Stimulated activated CD4-positive, alpha-beta T cell treated with anti-CD3 and anti-CD28 coated beads, TNF-alpha, amount 100 ng/mL, for 48 hours (primary cell): ENCODE data around the gene LILRB3.
A peak's percentile ranks its signal among the peaks of the same experiment; 100 is the strongest.
"Not testable (repeated sequence)": the region's sequence is repeated elsewhere in the genome, so short reads cannot be mapped to it uniquely, and the experiment has no call there.

Source experiments
- DNase-seq, 3 donors: peaks; one replicate each; pipeline ENCODE4 v3.0.0-alpha.2; 2020; ENCODE audit warnings: low read depth in 3 of 3

The LILRB3 gene

GRCh38 chr19:54209811-54210494 is 12.9 kb downstream of the LILRB3 start:
- DNase-seq: no peak

- no peak for DNase-seq
These were observed 13.6 kb downstream of the LILRB3 start for GRCh38 chr19:54209058-54209810.

- DNase-seq: no peak
These were observed 14.1 kb downstream of the LILRB3 start for GRCh38 chr19:54208784-54209057.

- DNase-seq: peak in 2 of 3 donors; percentile 55
These were observed 14.6 kb downstream of the LILRB3 start for GRCh38 chr19:54207983-54208783.

GRCh38 chr19:54207676-54207982 is 15.2 kb downstream of the LILRB3 start:
- no peak for DNase-seq

GRCh38 chr19:54207193-54207592 is 15.6 kb downstream of the LILRB3 start:
- DNase-seq: not testable (repeated sequence)

GRCh38 chr19:54206831-54207177 is 16.0 kb downstream of the LILRB3 start:
- no peak for DNase-seq

GRCh38 chr19:54206030-54206830 is 16.6 kb downstream of the LILRB3 start:
- DNase-seq: no peak

GRCh38 chr19:54204767-54205468 is 17.9 kb downstream of the LILRB3 start:
- DNase-seq: no peak

- no peak for DNase-seq
These were observed 19.6 kb downstream of the LILRB3 start for GRCh38 chr19:54203151-54203611.

GRCh38 chr19:54201980-54202379 is 20.8 kb downstream of the LILRB3 start:
- DNase-seq: no peak

- no peak for DNase-seq
These were observed 21.6 kb downstream of the LILRB3 start for GRCh38 chr19:54201172-54201701.

GRCh38 chr19:54199401-54199800 is 23.4 kb downstream of the LILRB3 start:
- DNase-seq: no peak

- no peak for DNase-seq
These were observed 25.7 kb downstream of the LILRB3 start for GRCh38 chr19:54197121-54197520.

- no peak for DNase-seq
These were observed 26.3 kb downstream of the LILRB3 start for GRCh38 chr19:54196536-54196935.

- not testable (repeated sequence) for DNase-seq
These were observed 28.3 kb downstream of the LILRB3 start for GRCh38 chr19:54194463-54194862.

GRCh38 chr19:54193011-54193410 is 29.8 kb downstream of the LILRB3 start:
- no peak for DNase-seq

GRCh38 chr19:54191811-54192453 is 30.9 kb downstream of the LILRB3 start:
- DNase-seq: no peak

- peak; percentile 66 to 77 (median 76) for DNase-seq
These were observed 31.6 kb downstream of the LILRB3 start, which contains the start of gene TSEN34 for GRCh38 chr19:54191011-54191810. Gene TSEN34 (plus strand): TSS chr19:54191308. CDS start chr19:54191365, 57 bp downstream.
